A673 (cell line): ENCODE measurements around the gene MACROH2A2. TPM values are rescaled to one million over a fixed set of nuclear protein-coding genes. Genes with fewer than 3 reads are reported as not detected.

ENCODE experiments used
- BruUV-seq: library from RNA; stranded (reverse); fragments of 400-500 nt; replicated peaks from 2 replicates; lab custom pipeline; 2021; lab: Mats Ljungman, UMichigan
- CTCF ChIA-PET: fragments of 300-600 bp; sonication (Branson Sonifier 250); formaldehyde crosslinking; loops from one replicate; lab custom pipeline; 2022; ENCODE audit warnings: antibody characterized with exemption; lab: Charles Lee
- POLR2A ChIA-PET: fragments of 300-600 bp; sonication (Branson Sonifier 250); formaldehyde crosslinking; loops from one replicate; lab custom pipeline; 2022; ENCODE audit warnings: antibody characterized with exemption; ENCODE audit not compliant: low non-redundant PET; lab: Charles Lee
- DNase-seq: peaks from one replicate; pipeline ENCODE4 v3.0.0-alpha.2; 2015; ENCODE audit warnings: low spot score
- H3K27ac ChIP-seq: fragments of 200-600 bp; sonication (generic); 2 replicates; pipeline ENCODE4 v1.5.1; 2016; ENCODE audit warnings: mixed run types, low read depth, mild to moderate bottlenecking, mixed read lengths, antibody characterized with exemption, low read length; ENCODE audit not compliant: poor library complexity, severe bottlenecking
- H3K27me3 ChIP-seq: fragments of 200-600 bp; sonication (generic); replicated peaks from 2 replicates; pipeline ENCODE4 v1.6.1; 2017; ENCODE audit warnings: mixed run types, low read depth, mild to moderate bottlenecking, mixed read lengths, antibody characterized with exemption, low read length; ENCODE audit not compliant: insufficient read depth, poor library complexity
- H3K36me3 ChIP-seq: fragments of 200-600 bp; sonication (generic); 2 replicates; pipeline ENCODE4 v1.6.1; 2016; ENCODE audit warnings: mixed run types, mild to moderate bottlenecking, mixed read lengths, antibody characterized with exemption, low read length; ENCODE audit not compliant: insufficient read depth, poor library complexity, severe bottlenecking
- H3K4me1 ChIP-seq: fragments of 200-600 bp; sonication (generic); 2 replicates; pipeline ENCODE4 v1.6.1; 2017; ENCODE audit warnings: mixed run types, mild to moderate bottlenecking, mixed read lengths, antibody characterized with exemption, low read length; ENCODE audit not compliant: insufficient read depth, poor library complexity, severe bottlenecking
- H3K4me3 ChIP-seq: fragments of 200-600 bp; sonication (generic); 2 replicates; pipeline ENCODE4 v1.5.1; 2016; ENCODE audit warnings: low read depth, mixed run types, mild to moderate bottlenecking, mixed read lengths, low read length; ENCODE audit not compliant: poor library complexity, severe bottlenecking
- H3K9me3 ChIP-seq: fragments of 200-600 bp; sonication (generic); 2 replicates; pipeline ENCODE4 v1.6.1; 2016; ENCODE audit warnings: mixed run types, low read depth, mild to moderate bottlenecking, mixed read lengths, antibody characterized with exemption, low read length; ENCODE audit not compliant: poor library complexity, severe bottlenecking
- CTCF ChIP-seq: fragments of 300-800, 200-600 bp; sonication (generic); conservative IDR thresholded peaks from 2 replicates; pipeline ENCODE4 v1.5.1; 2017; ENCODE audit warnings: low read depth, mild to moderate bottlenecking, antibody characterized with exemption, low read length, moderate library complexity, mixed read lengths
- EZH2 ChIP-seq: fragments of 200-600 bp; sonication (generic); IDR thresholded peaks from 2 replicates; pipeline ENCODE4 v1.6.1; 2017; ENCODE audit warnings: borderline replicate concordance, low read depth, mild to moderate bottlenecking, mixed read lengths, antibody characterized with exemption, low read length; ENCODE audit not compliant: poor library complexity, severe bottlenecking
- intact Hi-C: fragments of 100-400 bp; cut with micrococcal nuclease; formaldehyde crosslinking; loops from one replicate; pipeline ENCODE4 v1.10.0; 2022; ENCODE audit not compliant: unreplicated experiment
- total RNA-seq: library from RNA; stranded (reverse); gene quantifications from 2 replicates; pipeline ENCODE4 v1.2.3, GENCODE V29; 2021

The MACROH2A2 gene
- total RNA-seq, 1 experiment from 2014 or later: 301 TPM

DNA sequence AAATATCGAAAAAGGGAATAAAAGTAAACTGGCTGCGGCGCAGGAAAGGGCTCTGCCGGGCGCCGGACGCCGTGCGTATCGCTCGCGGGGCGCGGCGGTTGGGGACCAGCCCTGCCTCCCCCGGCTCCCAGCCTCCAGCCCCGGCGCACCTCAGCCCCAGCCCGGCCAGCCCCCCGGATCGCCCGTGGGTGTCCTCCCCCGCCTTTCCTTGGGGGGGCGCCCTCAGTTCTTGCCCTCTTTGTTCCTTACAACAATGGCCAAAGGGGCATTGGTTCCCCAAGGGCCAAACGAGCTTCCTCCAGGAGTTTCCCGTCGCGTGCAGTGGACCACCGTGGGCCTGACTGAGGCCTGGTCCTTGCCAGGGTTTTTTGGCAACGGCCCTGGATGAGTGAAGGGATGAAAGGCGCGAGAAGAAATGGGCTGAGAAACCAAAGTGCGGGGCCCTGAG, 1.2 kb downstream of the MACROH2A2 start:
- H3K27me3 ChIP-seq: no peaks in the 10 kb centered on the region
- TF ChIP-seq CTCF: peak; percentile 51
- no peak for TF ChIP-seq EZH2
- CTCF ChIA-PET: interaction anchor here (0.6 kb wide), 1 partner anchor 64 kb away, joined by 3 read pairs; no protein-coding TSS in a partner anchor
- H3K4me1 ChIP-seq: peaks cover 77% of the 10 kb centered on the region
- peak overlapping the region; percentile 87 for H3K4me3 ChIP-seq
- H3K36me3 ChIP-seq: peaks cover 9% of the 10 kb centered on the region
- intact Hi-C loops: loop anchor here (5.0 kb wide), 2 partner anchors 82 to 93 kb away; partner anchors contain the start of gene TYSND1
- no peaks in the 10 kb centered on the region for H3K9me3 ChIP-seq
- POLR2A ChIA-PET: interaction anchor here (0.5 to 0.7 kb wide), 2 partner anchors 13 to 18 kb away, joined by 4 to 19 read pairs; no protein-coding TSS in a partner anchor
- peak overlapping the region; percentile 100 for H3K27ac ChIP-seq
- no TSS peak for BruUV-seq
- DNase-seq: peak; percentile 77

DNA sequence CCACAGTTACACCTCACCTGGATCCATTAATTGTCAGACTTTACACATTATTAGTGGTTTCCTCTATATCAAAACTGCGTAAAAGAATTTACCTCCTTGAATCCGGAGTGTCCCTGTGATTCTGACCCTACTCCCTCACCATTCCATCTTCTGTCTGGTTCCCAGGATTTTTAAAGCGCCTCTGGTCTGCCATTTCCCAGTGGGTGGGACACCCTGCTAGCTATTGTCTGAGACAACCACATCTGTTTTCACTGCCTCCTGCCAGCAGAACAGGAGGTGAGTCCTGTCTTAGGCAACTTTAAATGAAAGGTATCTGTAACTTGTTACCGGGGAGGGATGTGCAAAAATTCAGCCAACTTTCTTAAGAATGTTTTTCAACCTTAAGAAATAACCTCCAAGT, 2.3 kb downstream of the MACROH2A2 start:
- POLR2A ChIA-PET: no interaction called here
- Histone ChIP-seq H3K27ac (peak overlapping the region; percentile 100), H3K27me3 (no peaks in the 10 kb centered on the region), H3K4me1 (peaks cover 72% of the 10 kb centered on the region), H3K9me3 (no peaks in the 10 kb centered on the region), H3K36me3 (peaks cover 9% of the 10 kb centered on the region), H3K4me3 (peak overlapping the region; percentile 87)
- TSS peak; percentile 17 for BruUV-seq
- no peak for TF ChIP-seq EZH2
- intact Hi-C loops: loop anchor here (5.0 kb wide), 2 partner anchors 83 to 92 kb away; partner anchors contain the start of gene TYSND1
- CTCF ChIA-PET: no interaction called here
- peak; percentile 68 for DNase-seq

DNA sequence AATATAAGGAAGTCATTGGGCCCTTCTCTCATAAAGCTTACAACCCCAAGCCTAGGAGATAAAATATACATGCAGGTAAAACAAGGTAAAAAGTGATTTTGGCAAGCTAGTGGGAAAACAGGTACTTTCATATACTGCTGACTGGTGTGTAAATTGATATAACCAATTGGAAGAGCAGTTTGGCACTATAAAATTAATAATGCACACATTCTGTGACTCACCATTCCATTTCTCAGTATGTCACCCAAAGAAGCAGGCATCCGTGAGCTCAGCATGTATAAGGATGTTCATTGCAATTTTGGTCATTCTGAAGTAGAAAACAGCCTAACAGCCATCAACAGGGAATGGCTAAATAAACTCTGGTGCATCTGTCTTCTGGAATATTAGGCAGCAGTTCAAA, 2.9 kb downstream of the MACROH2A2 start:
- no peaks in the 10 kb centered on the region for H3K27me3 ChIP-seq
- CTCF ChIA-PET: no interaction called here

More for the DNA sequence above, 2.9 kb downstream of the MACROH2A2 start:
- BruUV-seq: no TSS peak
- peak; percentile 64 for DNase-seq
- Histone ChIP-seq H3K4me3 (peak overlapping the region; percentile 87), H3K36me3 (peaks cover 9% of the 10 kb centered on the region), H3K4me1 (peaks cover 72% of the 10 kb centered on the region), H3K27ac (peak overlapping the region; percentile 100), H3K9me3 (no peaks in the 10 kb centered on the region)
- POLR2A ChIA-PET: interaction anchor here (1.3 kb wide), 1 partner anchor 15 kb away, joined by 5 read pairs; no protein-coding TSS in a partner anchor
- intact Hi-C loops: no loop called here
- TF ChIP-seq CTCF (no peak), EZH2 (no peak)
